Liver (tissue), 3 donors: ENCODE results near the gene SARDH.

Experiments
- CTCF ChIP-seq: fragments of 150-350 bp; IDR thresholded peaks from 2 replicates; pipeline ENCODE4 v1.5.1; 2017; ENCODE audit warnings: improper control_type of control experiment, low read depth, low read length; ENCODE audit not compliant: missing input control
- GABPA ChIP-seq, 2 donors: IDR thresholded peaks in 1 of 2; conservative IDR thresholded peaks in 1 of 2; 2 replicates each; pipeline ENCODE4 v1.6.1; 2016; ENCODE audit warnings: antibody characterized with exemption in 2 of 2, mild to moderate bottlenecking in 1 of 2, moderate library complexity in 1 of 2
- HNF4A ChIP-seq, 2 donors: conservative IDR thresholded peaks; 2 replicates each; pipeline ENCODE4 v1.6.1; 2016; ENCODE audit warnings: antibody characterized with exemption in 2 of 2, mild to moderate bottlenecking in 2 of 2
- MAX ChIP-seq: IDR thresholded peaks from 2 replicates; pipeline ENCODE4 v1.6.1; 2016; ENCODE audit warnings: antibody characterized with exemption
- RAD21 ChIP-seq, 2 donors: IDR thresholded peaks; 2 replicates each; pipeline ENCODE4 v1.6.1; 2016; ENCODE audit warnings: antibody characterized with exemption in 2 of 2, mild to moderate bottlenecking in 2 of 2
- REST ChIP-seq: IDR thresholded peaks from 2 replicates; pipeline ENCODE4 v1.6.1; 2016; ENCODE audit warnings: antibody characterized with exemption, mild to moderate bottlenecking
- TAF1 ChIP-seq: conservative IDR thresholded peaks from 2 replicates; pipeline ENCODE4 v1.6.1; 2016; ENCODE audit warnings: antibody characterized with exemption, mild to moderate bottlenecking
- YY1 ChIP-seq: IDR thresholded peaks from 2 replicates; pipeline ENCODE4 v1.6.1; 2016; ENCODE audit warnings: antibody characterized with exemption, mild to moderate bottlenecking
- ZBTB33 ChIP-seq: IDR thresholded peaks from 2 replicates; pipeline ENCODE4 v1.6.1; 2016; ENCODE audit warnings: antibody characterized with exemption
- donor health status: healthy.
- donor health status: healthy.

- TF ChIP-seq GABPA (IDR thresholded peaks at IDR 0.05 in 1 of 2, conservative IDR thresholded peaks at IDR 0.05 in 1 of 2): no peak
- TF ChIP-seq MAX: no peak
- no peak for TF ChIP-seq REST
- TF ChIP-seq CTCF: no peak
- TF ChIP-seq HNF4A (conservative IDR thresholded peaks at IDR 0.05): no peak
- no peak for TF ChIP-seq TAF1
- TF ChIP-seq RAD21 (IDR thresholded peaks at IDR 0.05): no peak
- no peak for TF ChIP-seq YY1
- TF ChIP-seq ZBTB33: no peak
Measured at GRCh38 chr9:133638711-133639110, 99.4 kb downstream of the SARDH start.
